K562 (cell line): ENCODE measurements around the gene TMEM87A. TPM values are rescaled to one million over a fixed set of nuclear protein-coding genes. Genes with fewer than 3 reads are reported as not detected.

ENCODE experiments used
- ATAC-seq: fragments of 200-7000 bp; cut with Tn5 transposase; 3 replicates; pipeline ENCODE4 v1.9.1; 2020; ENCODE audit warnings: moderate library complexity
- BruUV-seq: library from RNA; stranded (reverse); fragments of 400-500 nt; replicated peaks from 2 replicates; lab custom pipeline; 2021; lab: Mats Ljungman, UMichigan
- CTCF ChIA-PET: fragments of 300-600 bp; formaldehyde crosslinking; extraction: SDS; loops from one replicate; lab custom pipeline; 2021; ENCODE audit warnings: low intra/inter-chr PET ratio; lab: Yijun Ruan, JAX
- POLR2A ChIA-PET: fragments of 300-600, 350-650 bp; sonication (Branson Sonifier 250); formaldehyde crosslinking; extraction: SDS; loops from one replicate; lab custom pipeline; 2021; ENCODE audit warnings: antibody characterized with exemption, inconsistent platforms; lab: Yijun Ruan, JAX
- DNase-seq, 4 experiments: peaks; one replicate each; pipeline versions ENCODE4 v3.0.0 to v3.0.0-alpha.2; 2011 to 2018; ENCODE audit warnings: low spot score in 3 of 4, mixed read lengths in 3 of 4; ENCODE audit errors: extremely low read depth in 1 of 4
- FAIRE-seq: peaks from 2 replicates; lab custom pipeline; 2011; peaks lifted over from hg19 to GRCh38; lab: Jason Lieb, UNC
- H2AFZ ChIP-seq: 2 replicates; pipeline ENCODE4 v1.6.0; 2011; ENCODE audit warnings: low read depth, low read length, control low read depth, inconsistent platforms
- H3K27ac ChIP-seq: fragments of 200-600 bp; 3 replicates; pipeline ENCODE4 v1.8.0; 2011; ENCODE audit warnings: low read depth, mild to moderate bottlenecking, control low read depth, inconsistent platforms, low read length, moderate library complexity, mixed read lengths; ENCODE audit errors: extremely low read depth
- H3K27me3 ChIP-seq, 2 experiments: fragments of 300-600 bp in 1 of 2; 2 replicates in 1 of 2; 3 replicates in 1 of 2; pipeline versions ENCODE4 v1.6.0 to v1.8.0; 2011; ENCODE audit warnings: inconsistent platforms in 2 of 2, low read length in 2 of 2, mild to moderate bottlenecking in 1 of 2, mixed read lengths in 1 of 2, moderate library complexity in 1 of 2; ENCODE audit not compliant: control insufficient read depth in 2 of 2, insufficient read depth in 2 of 2
- H3K36me3 ChIP-seq: fragments of 300-600 bp; 3 replicates; pipeline ENCODE4 v1.8.0; 2011; ENCODE audit warnings: mild to moderate bottlenecking, low read length, inconsistent platforms; ENCODE audit not compliant: control insufficient read depth, insufficient read depth
- H3K4me1 ChIP-seq, 2 experiments: fragments of 200-600 bp in 1 of 2; replicated peaks in 1 of 2; 2 replicates in 1 of 2; 3 replicates in 1 of 2; pipeline versions ENCODE4 v1.5.1 to v1.8.0; 2011; ENCODE audit warnings: inconsistent platforms in 2 of 2, low read length in 2 of 2, mild to moderate bottlenecking in 1 of 2, mixed read lengths in 1 of 2, moderate library complexity in 1 of 2; ENCODE audit not compliant: control insufficient read depth in 2 of 2, insufficient read depth in 2 of 2
- H3K4me2 ChIP-seq: 2 replicates; pipeline ENCODE4 v1.6.1; 2011; ENCODE audit warnings: low read length, control low read depth, inconsistent platforms, mixed read lengths; ENCODE audit not compliant: insufficient read depth
- H3K4me3 ChIP-seq: fragments of 200-600 bp; sonication (generic), shearing (Covaris generic); 2 replicates; pipeline ENCODE4 v1.5.1; 2016; ENCODE audit warnings: control low read depth, inconsistent platforms
- H3K79me2 ChIP-seq: fragments of 200-600 bp; 3 replicates; pipeline ENCODE4 v1.8.0; 2011; ENCODE audit warnings: low read length, inconsistent platforms; ENCODE audit not compliant: control insufficient read depth, insufficient read depth
- H3K9ac ChIP-seq, 2 experiments: 2 replicates each; pipeline versions ENCODE4 v1.6.0 to v1.6.1; 2011; ENCODE audit warnings: low read depth in 2 of 2, low read length in 2 of 2, control low read depth in 1 of 2, inconsistent platforms in 1 of 2, mild to moderate bottlenecking in 1 of 2, mixed read lengths in 1 of 2; ENCODE audit not compliant: insufficient read depth in 1 of 2
- H3K9me1 ChIP-seq: one replicate; pipeline ENCODE4 v1.6.0; 2011; ENCODE audit warnings: inconsistent platforms, mild to moderate bottlenecking, low read length, moderate library complexity; ENCODE audit not compliant: control insufficient read depth, insufficient read depth
- H3K9me3 ChIP-seq: replicated peaks from 2 replicates; pipeline ENCODE4 v1.5.1; 2011; ENCODE audit warnings: low read depth, low read length, inconsistent platforms; ENCODE audit not compliant: control insufficient read depth, insufficient read depth
- H4K20me1 ChIP-seq: replicated peaks from 2 replicates; pipeline ENCODE4 v1.6.1; 2011; ENCODE audit warnings: low read length, inconsistent platforms, mixed read lengths; ENCODE audit not compliant: control insufficient read depth, insufficient read depth
- ARHGAP35 ChIP-seq: fragments of 450-650 bp; IDR thresholded peaks from 2 replicates; pipeline ENCODE4 v1.6.1; 2018; ENCODE audit not compliant: partially characterized antibody
- ATF7 ChIP-seq: fragments of 450-650 bp; IDR thresholded peaks from 2 replicates; pipeline ENCODE4 v1.7.1; 2014; ENCODE audit warnings: mild to moderate bottlenecking, moderate library complexity
- CTCF ChIP-seq, 3 experiments: IDR thresholded peaks in 2 of 3; conservative IDR thresholded peaks in 1 of 3; 2 replicates each; pipeline ENCODE4 v1.5.1; 2011 to 2012; ENCODE audit warnings: low read length in 3 of 3, mild to moderate bottlenecking in 3 of 3, control low read depth in 2 of 3, improper control_type of control experiment in 1 of 3, inconsistent platforms in 1 of 3, low read depth in 1 of 3, mixed read lengths in 1 of 3, moderate library complexity in 1 of 3; ENCODE audit not compliant: insufficient read depth in 2 of 3
- DMBX1 ChIP-seq: fragments of 250-450 bp; sonication (Bioruptor Pico); IDR thresholded peaks from 2 replicates; pipeline ENCODE4 v1.8.0; 2022; ENCODE audit warnings: inconsistent platforms, mild to moderate bottlenecking, moderate library complexity, borderline replicate concordance
- ELF4 ChIP-seq: fragments of 450-650 bp; formaldehyde crosslinking; IDR thresholded peaks from 2 replicates; pipeline ENCODE4 v1.4.0; 2022; ENCODE audit warnings: missing genetic modification characterization
- ERF ChIP-seq: fragments of 450-650 bp; formaldehyde crosslinking; IDR thresholded peaks from 2 replicates; pipeline ENCODE4 v1.4.0; 2020; ENCODE audit warnings: mild to moderate bottlenecking, mixed read lengths
- FOXA3 ChIP-seq, 2 experiments: fragments of 450-650 bp in 1 of 2; sonication (generic) in 1 of 2; formaldehyde crosslinking; IDR thresholded peaks in 1 of 2; conservative IDR thresholded peaks in 1 of 2; 2 replicates each; pipeline versions ENCODE4 v1.4.0 to v1.8.0; 2020 to 2022; ENCODE audit warnings: mild to moderate bottlenecking in 2 of 2, missing genetic modification reagents in 1 of 2
- MYNN ChIP-seq, 2 experiments: sonication (generic); formaldehyde crosslinking in 1 of 2; IDR thresholded peaks; 2 replicates each; pipeline versions ENCODE4 v1.5.0 to v1.6.1; 2016 to 2020; ENCODE audit warnings: antibody characterized with exemption in 1 of 2, missing genetic modification reagents in 1 of 2
- NELFE ChIP-seq: IDR thresholded peaks from 2 replicates; pipeline ENCODE4 v1.6.1; 2011; ENCODE audit warnings: mild to moderate bottlenecking; ENCODE audit not compliant: insufficient read depth, insufficient read length
- NR3C1 ChIP-seq: sonication (generic); formaldehyde crosslinking; IDR thresholded peaks from 2 replicates; pipeline ENCODE4 v1.8.1; 2022; ENCODE audit warnings: missing genetic modification reagents
- PHB2 ChIP-seq: fragments of 450-650 bp; IDR thresholded peaks from 2 replicates; pipeline ENCODE4 v1.6.1; 2017; ENCODE audit warnings: low read depth
- PREB ChIP-seq: sonication (generic); formaldehyde crosslinking; IDR thresholded peaks from 2 replicates; pipeline ENCODE4 v1.8.1; 2023; ENCODE audit warnings: mild to moderate bottlenecking, missing genetic modification reagents
- PTBP1 ChIP-seq: fragments of 200-400 bp; formaldehyde crosslinking; IDR thresholded peaks from 2 replicates; pipeline ENCODE4 v1.6.1; 2017; ENCODE audit warnings: low read depth, low read length
- RB1 ChIP-seq: fragments of 450-650 bp; IDR thresholded peaks from 2 replicates; pipeline ENCODE4 v1.6.1; 2017; ENCODE audit warnings: low read depth, mild to moderate bottlenecking
- RFX7 ChIP-seq: fragments of 250-450 bp; sonication (Bioruptor Pico); IDR thresholded peaks from 2 replicates; pipeline ENCODE4 v1.5.1; 2021; ENCODE audit warnings: mild to moderate bottlenecking
- SMARCE1 ChIP-seq: fragments of 450-650 bp; IDR thresholded peaks from 2 replicates; pipeline ENCODE4 v1.7.1; 2016; ENCODE audit warnings: mild to moderate bottlenecking
- TAF7 ChIP-seq: fragments of 450-650 bp; IDR thresholded peaks from 2 replicates; pipeline ENCODE4 v1.6.1; 2016; ENCODE audit warnings: missing genetic modification characterization, missing compliant biosample characterization
- TBP ChIP-seq: optimal IDR thresholded peaks from 2 replicates; pipeline ENCODE3; 2011; ENCODE audit warnings: low read depth, low read length, improper control_type of control experiment
- TEAD1 ChIP-seq, 2 experiments: fragments of 450-650 bp in 1 of 2; sonication (generic) in 1 of 2; formaldehyde crosslinking; IDR thresholded peaks; 2 replicates each; pipeline versions ENCODE4 v1.4.0 to v1.8.0; 2020 to 2022; ENCODE audit warnings: mild to moderate bottlenecking in 2 of 2, missing genetic modification reagents in 1 of 2
- U2AF1 ChIP-seq: fragments of 200-400 bp; formaldehyde crosslinking; optimal IDR thresholded peaks from 2 replicates; pipeline ENCODE3; 2017; ENCODE audit warnings: mild to moderate bottlenecking, low read depth, low read length, moderate library complexity
- ZBTB1 ChIP-seq: sonication (generic); formaldehyde crosslinking; IDR thresholded peaks from 2 replicates; pipeline ENCODE4 v1.8.1; 2023; ENCODE audit warnings: missing genetic modification reagents, low read depth, mild to moderate bottlenecking, borderline replicate concordance
- ZBTB8A ChIP-seq: fragments of 450-650 bp; IDR thresholded peaks from 2 replicates; pipeline ENCODE4 v1.6.1; 2018; ENCODE audit warnings: mild to moderate bottlenecking, moderate library complexity; ENCODE audit not compliant: partially characterized antibody
- WGBS: fragments of 100-300 bp; shearing (Covaris generic); methylation state at CpG from one replicate; pipeline ENCODE4 v1.1.6; 2016; ENCODE audit warnings: low coverage, mixed read lengths; ENCODE audit not compliant: insufficient coverage; ENCODE audit errors: missing lambda C conversion rate; 5-methylcytosine and 5-hydroxymethylcytosine counted together
- in situ Hi-C: fragments of 300-500 bp; cut with MboI; formaldehyde crosslinking; loops from 4 replicates; pipeline ENCODE4 v1.15.0; 2018; ENCODE audit warnings: inconsistent platforms, mixed read lengths
- intact Hi-C: fragments of 100-400 bp; cut with micrococcal nuclease; formaldehyde crosslinking; loops from 2 replicates; pipeline ENCODE4 v1.14.2; 2022
- polyA plus RNA-seq, 8 experiments: library from polyadenylated mRNA; depleted of rRNA in 4 of 8; stranded (reverse) in 5 of 8; unstranded in 3 of 8; fragments of >200 nt; fragmentation: Nextera tagmentation in 2 of 8; fragmentation: Illumina TruSeq in 1 of 8; extraction: Ambion mirVana in 2 of 8; extraction: Trizol in 1 of 8; gene quantifications; 2 replicates each; pipeline versions ENCODE4 v1.2.1 to v1.2.3, GENCODE V29; 2011 to 2014; ENCODE audit warnings: inconsistent platforms in 1 of 8, missing spikeins in 1 of 8
- total RNA-seq, 7 experiments: library from RNA; depleted of rRNA in 6 of 7; stranded (reverse); fragments of >200 nt in 6 of 7; fragmentation: Illumina TruSeq in 2 of 7; extraction: Trizol in 2 of 7; gene quantifications; 2 replicates each; pipeline versions ENCODE4 v1.2.1 to v1.2.3, GENCODE V29; 2011 to 2021; ENCODE audit warnings: low replicate concordance in 1 of 7

Gene TMEM87A
- total and polyA plus RNA-seq, 9 of the 15 experiments (the other 6 are each of a cell fraction or from before 2014, with no cell fraction given): 16.6 to 43.3 (median 29.6) TPM

GRCh38 chr15:42172475-42172874, 100.8 kb downstream of the TMEM87A start (continued):
- TF ChIP-seq ZBTB8A (no peak), ELF4 (CRISPR knock-in tag) (no peak), PHB2 (no peak), FOXA3 (CRISPR knock-in tag; conservative IDR thresholded peaks at IDR 0.05 in 1 of 2, IDR thresholded peaks at IDR 0.05 in 1 of 2) (no peak), NELFE (no peak), ZBTB1 (CRISPR knock-in tag) (no peak), U2AF1 (no peak), ARHGAP35 (no peak), NR3C1 (no peak)

- in situ Hi-C loops: no loop called here
- Histone ChIP-seq H3K27ac (no peak overlapping the region), H4K20me1 (no peaks in the 10 kb centered on the region), H3K27me3 (no peaks in the 10 kb centered on the region), H3K4me1 (no peaks in the 10 kb centered on the region; a peak in 2 of 5 replicates), H3K79me2 (no peaks in the 10 kb centered on the region), H3K4me3 (no peak overlapping the region), H3K9ac (no peak overlapping the region), H3K36me3 (peaks cover 54% of the 10 kb centered on the region), H2AFZ (no peak overlapping the region), H3K9me1 (no peaks in the 10 kb centered on the region), H3K9me3 (no peaks in the 10 kb centered on the region), H3K4me2 (no peak overlapping the region)
- intact Hi-C loops: no loop called here
- ChIA-PET CTCF (no interaction called here), POLR2A (interaction anchor here (0.9 kb wide), 1 partner anchor 14 kb away, joined by 3 read pairs; no protein-coding TSS in a partner anchor)
- no TSS peak for BruUV-seq
- FAIRE-seq: peak; percentile 52
- no peak for DNase-seq
- peak; percentile 33; the same call in 1 of the 3 replicates for ATAC-seq
- 47% methylated on average over 1 of the region's 1 CpG for WGBS
- no peak for TF ChIP-seq RFX7
- no peak for TF ChIP-seq ERF (CRISPR knock-in tag)
- no peak for TF ChIP-seq RB1
- TF ChIP-seq MYNN (IDR thresholded peaks at IDR 0.05): no peak
- no peak for TF ChIP-seq MYNN (CRISPR knock-in tag; IDR thresholded peaks at IDR 0.05)
- TF ChIP-seq TBP: no peak
- TF ChIP-seq PREB (CRISPR knock-in tag): no peak
- TF ChIP-seq PTBP1: no peak
- TF ChIP-seq SMARCE1: no peak
- TF ChIP-seq TEAD1 (CRISPR knock-in tag; IDR thresholded peaks at IDR 0.05): no peak
- peak; percentile 57; the same call in 1 of the 2 replicates for TF ChIP-seq ATF7
- TF ChIP-seq CTCF (IDR thresholded peaks at IDR 0.05 in 2 of 3, conservative IDR thresholded peaks at IDR 0.05 in 1 of 3; ENCODE audit: insufficient read depth in 2 of 3, low read depth in 1 of 3, low read length in 3 of 3): no peak
- no peak for TF ChIP-seq DMBX1 (CRISPR knock-in tag)
- TF ChIP-seq TAF7 (tag): no peak
These were observed 101.4 kb downstream of the TMEM87A start for GRCh38 chr15:42171795-42172194.
